Daoy (cell line): ENCODE data around the gene CCDC90B. TPM values are rescaled to one million over a fixed set of nuclear protein-coding genes. Genes with fewer than 3 reads are reported as not detected.
"Not testable (repeated sequence)": the region's sequence is repeated elsewhere in the genome, so short reads cannot be mapped to it uniquely, and the experiment has no call there.

Experiments
- DNase-seq: peaks from one replicate; pipeline ENCODE4 v3.0.0-alpha.2; 2015; ENCODE audit warnings: low read depth
- total RNA-seq: library from RNA; depleted of rRNA; stranded (reverse); fragments of >200 nt; shearing (Covaris generic); gene quantifications from 2 replicates; pipeline ENCODE4 v1.2.3, GENCODE V29; 2014; rRNA removed

Gene CCDC90B
- total RNA-seq, result 52.5 and 61.8 TPM in 2 replicates

- DNase-seq, result peak; percentile 98
Observed at GRCh38 chr11:83285771-83286528, at the start of gene CCDC90B. CCDC90B (minus strand) TSS chr11:83286367; CDS start chr11:83285972, 395 bp downstream.

- DNase-seq, result no peak
Observed at GRCh38 chr11:83335446-83336070, 49.4 kb upstream of the CCDC90B start.

GRCh38 chr11:83330303-83330702 is 44.1 kb upstream of the CCDC90B start:
- DNase-seq, result no peak

GRCh38 chr11:83326326-83326725 is 40.2 kb upstream of the CCDC90B start:
- no peak for DNase-seq

GRCh38 chr11:83319346-83319745 is 33.2 kb upstream of the CCDC90B start:
- DNase-seq, result no peak

GRCh38 chr11:83318931-83319330 is 32.8 kb upstream of the CCDC90B start:
- DNase-seq, result no peak

- no peak for DNase-seq
Observed at GRCh38 chr11:83317757-83318690, 31.9 kb upstream of the CCDC90B start.

- DNase-seq, result not testable (repeated sequence)
Observed at GRCh38 chr11:83316897-83317268, 30.7 kb upstream of the CCDC90B start.

GRCh38 chr11:83316143-83316896 is 30.2 kb upstream of the CCDC90B start:
- not testable (repeated sequence) for DNase-seq

- DNase-seq, result no peak
Observed at GRCh38 chr11:83312430-83312829, 26.3 kb upstream of the CCDC90B start.

GRCh38 chr11:83311701-83312100 is 25.5 kb upstream of the CCDC90B start:
- DNase-seq, result no peak

GRCh38 chr11:83310718-83311117 is 24.6 kb upstream of the CCDC90B start:
- no peak for DNase-seq

GRCh38 chr11:83308536-83308935 is 22.4 kb upstream of the CCDC90B start:
- not testable (repeated sequence) for DNase-seq

GRCh38 chr11:83306200-83307080 is 20.3 kb upstream of the CCDC90B start:
- no peak for DNase-seq

GRCh38 chr11:83303316-83303715 is 17.1 kb upstream of the CCDC90B start:
- DNase-seq, result no peak

- DNase-seq, result no peak
Observed at GRCh38 chr11:83302151-83302550, 16.0 kb upstream of the CCDC90B start.

- no peak for DNase-seq
Observed at GRCh38 chr11:83299681-83300080, 13.5 kb upstream of the CCDC90B start.

- DNase-seq, result no peak
Observed at GRCh38 chr11:83294208-83294607, 8.0 kb upstream of the CCDC90B start.

GRCh38 chr11:83293457-83293774 is 7.2 kb upstream of the CCDC90B start:
- no peak for DNase-seq

- peak; percentile 60 for DNase-seq
Observed at GRCh38 chr11:83292709-83293456, 6.7 kb upstream of the CCDC90B start.
